GM12878 (cell line): ENCODE measurements around the gene ORAI1. TPM values are rescaled to one million over a fixed set of nuclear protein-coding genes. Genes with fewer than 3 reads are reported as not detected.

ENCODE experiments used
- ATAC-seq: fragments of 200-7000 bp; cut with Tn5 transposase; 3 replicates; pipeline ENCODE4 v1.9.1; 2020; ENCODE audit warnings: mild to moderate bottlenecking, moderate library complexity
- BruUV-seq: library from RNA; stranded (reverse); fragments of 400-500 nt; replicated peaks from 2 replicates; lab custom pipeline; 2021; lab: Mats Ljungman, UMichigan
- CTCF ChIA-PET: fragments of 300-600 bp; sonication (Branson Sonifier 250); formaldehyde crosslinking; extraction: SDS; loops from one replicate; lab custom pipeline; 2021; ENCODE audit warnings: inconsistent platforms; lab: Yijun Ruan, JAX
- POLR2A ChIA-PET: fragments of 350-600 bp; formaldehyde crosslinking; extraction: SDS; loops from one replicate; lab custom pipeline; 2021; ENCODE audit warnings: inconsistent platforms; lab: Charles Lee
- RAD21 ChIA-PET: fragments of 300-600 bp; sonication (Branson Sonifier 250); formaldehyde crosslinking; loops from one replicate; lab custom pipeline; 2023; ENCODE audit warnings: antibody characterized with exemption; ENCODE audit not compliant: unreplicated experiment; lab: Charles Lee
- SMC1A ChIA-PET: fragments of 300-600 bp; sonication (Branson Sonifier 250); formaldehyde crosslinking; loops from one replicate; lab custom pipeline; 2023; ENCODE audit not compliant: unreplicated experiment, uncharacterized antibody; lab: Charles Lee
- DNase-seq: peaks from one replicate; pipeline ENCODE4 v3.0.0-alpha.2; 2011; ENCODE audit warnings: low read depth, low spot score
- FAIRE-seq: peaks from 3 replicates; lab custom pipeline; 2011; peaks lifted over from hg19 to GRCh38; lab: Jason Lieb, UNC
- H2AFZ ChIP-seq: 2 replicates; pipeline ENCODE4 v1.6.0; 2011; ENCODE audit warnings: low read depth, low read length, control low read depth; ENCODE audit not compliant: control insufficient read depth
- H3K27ac ChIP-seq: 2 replicates; pipeline ENCODE4 v1.5.1; 2011; ENCODE audit warnings: control low read depth; ENCODE audit not compliant: control insufficient read depth, insufficient read depth
- H3K27me3 ChIP-seq, 2 experiments: replicated peaks in 1 of 2; 2 replicates each; pipeline versions ENCODE4 v1.6.0 to v1.6.1; 2011; ENCODE audit warnings: low read length in 1 of 2; ENCODE audit not compliant: control insufficient read depth in 2 of 2, insufficient read depth in 2 of 2
- H3K36me3 ChIP-seq, 2 experiments: 2 replicates each; pipeline ENCODE4 v1.5.1; 2011; ENCODE audit warnings: low read length in 1 of 2; ENCODE audit not compliant: control insufficient read depth in 2 of 2, insufficient read depth in 2 of 2
- H3K4me1 ChIP-seq: 2 replicates; pipeline ENCODE4 v1.6.1; 2011; ENCODE audit warnings: mild to moderate bottlenecking, low read length, moderate library complexity, mixed read lengths; ENCODE audit not compliant: control insufficient read depth, insufficient read depth
- H3K4me2 ChIP-seq: 2 replicates; pipeline ENCODE4 v1.6.0; 2011; ENCODE audit warnings: control low read depth; ENCODE audit not compliant: control insufficient read depth, insufficient read depth
- H3K4me3 ChIP-seq: fragments of 200-600 bp; sonication (generic); 2 replicates; pipeline ENCODE4 v1.5.1; 2016
- H3K79me2 ChIP-seq: 2 replicates; pipeline ENCODE4 v1.6.0; 2011; ENCODE audit warnings: low read length; ENCODE audit not compliant: control insufficient read depth, insufficient read depth
- H3K9ac ChIP-seq: 2 replicates; pipeline ENCODE4 v1.8.0; 2011; ENCODE audit warnings: low read length, control low read depth, mixed read lengths; ENCODE audit not compliant: control insufficient read depth, insufficient read depth
- H3K9me3 ChIP-seq: replicated peaks from 3 replicates; pipeline ENCODE4 v1.5.1; 2011; ENCODE audit warnings: mild to moderate bottlenecking, low read length; ENCODE audit not compliant: control insufficient read depth, insufficient read depth
- H4K20me1 ChIP-seq: 2 replicates; pipeline ENCODE4 v1.6.0; 2011; ENCODE audit not compliant: control insufficient read depth, insufficient read depth
- CEBPZ ChIP-seq: fragments of 150-350 bp; IDR thresholded peaks from 2 replicates; pipeline ENCODE4 v1.6.1; 2016; ENCODE audit warnings: low read depth, low read length
- HDAC2 ChIP-seq: fragments of 200-600 bp; sonication (generic); IDR thresholded peaks from 2 replicates; pipeline ENCODE4 v1.6.1; 2017
- JUND ChIP-seq: IDR thresholded peaks from 2 replicates; pipeline ENCODE4 v1.6.1; 2012; ENCODE audit warnings: low read depth, mild to moderate bottlenecking, low read length, improper control_type of control experiment, moderate library complexity
- MLLT1 ChIP-seq: fragments of 450-650 bp; IDR thresholded peaks from 2 replicates; pipeline ENCODE4 v1.6.1; 2016; ENCODE audit warnings: mild to moderate bottlenecking
- MYB ChIP-seq: fragments of 150-350 bp; IDR thresholded peaks from 2 replicates; pipeline ENCODE4 v1.6.1; 2014; ENCODE audit warnings: mild to moderate bottlenecking, low read depth, low read length, borderline replicate concordance
- POU2F2 ChIP-seq: IDR thresholded peaks from 3 replicates; pipeline ENCODE4 v1.6.1; 2011; ENCODE audit warnings: low read depth, mild to moderate bottlenecking, low read length, borderline replicate concordance
- RAD21 ChIP-seq: IDR thresholded peaks from 2 replicates; pipeline ENCODE4 v1.6.1; 2011; ENCODE audit warnings: mild to moderate bottlenecking, low read depth, low read length, moderate library complexity; ENCODE audit not compliant: insufficient read depth
- SREBF1 ChIP-seq: IDR thresholded peaks from 2 replicates; pipeline ENCODE4 v1.6.1; 2012; ENCODE audit warnings: mild to moderate bottlenecking, low read length
- STAT1 ChIP-seq: fragments of 450-650 bp; conservative IDR thresholded peaks from 2 replicates; pipeline ENCODE4 v1.6.1; 2014; ENCODE audit warnings: antibody characterized with exemption, mild to moderate bottlenecking
- USF2 ChIP-seq: IDR thresholded peaks from 2 replicates; pipeline ENCODE4 v1.6.1; 2011; ENCODE audit warnings: low read depth, low read length, improper control_type of control experiment, borderline replicate concordance
- ZNF384 ChIP-seq: IDR thresholded peaks from 2 replicates; pipeline ENCODE4 v1.6.1; 2012; ENCODE audit warnings: low read depth, mild to moderate bottlenecking, low read length, improper control_type of control experiment, borderline replicate concordance
- ZSCAN29 ChIP-seq: fragments of 450-650 bp; IDR thresholded peaks from 2 replicates; pipeline ENCODE4 v1.6.1; 2017; ENCODE audit warnings: mild to moderate bottlenecking, moderate library complexity
- WGBS: methylation state at CpG from one replicate; pipeline ENCODE4 v1.1.6; 2016; ENCODE audit warnings: low lambda C conversion rate; ENCODE audit not compliant: insufficient replicate concordance, insufficient coverage; ENCODE audit errors: missing lambda C conversion rate; 5-methylcytosine and 5-hydroxymethylcytosine counted together
- in situ Hi-C: fragments of 300-500 bp; cut with MboI; formaldehyde crosslinking; loops from 9 replicates; pipeline ENCODE4 v1.14.3; 2018; ENCODE audit warnings: mixed read lengths
- intact Hi-C: fragments of 100-400 bp; cut with micrococcal nuclease; formaldehyde crosslinking; loops from one replicate; pipeline ENCODE4 v1.14.2; 2022; ENCODE audit not compliant: unreplicated experiment
- polyA plus RNA-seq, 11 experiments: library from polyadenylated mRNA; depleted of rRNA in 4 of 11; unstranded in 6 of 11; stranded (reverse) in 5 of 11; fragments of >200 nt; fragmentation: Nextera tagmentation in 4 of 11; fragmentation: Illumina TruSeq in 1 of 11; extraction: Ambion mirVana in 4 of 11; extraction: Trizol in 1 of 11; gene quantifications; 1 replicate in 1 of 11; 2 replicates in 10 of 11; pipeline versions ENCODE4 v1.2.1 to v1.2.3, GENCODE V29; 2011 to 2016; ENCODE audit warnings: inconsistent platforms in 2 of 11, missing spikeins in 2 of 11, low read depth in 1 of 11
- total RNA-seq, 4 experiments: library from RNA; depleted of rRNA in 3 of 4; stranded (reverse); fragments of >200 nt in 3 of 4; fragmentation: Illumina TruSeq in 1 of 4; extraction: Trizol in 1 of 4; gene quantifications; 2 replicates each; pipeline versions ENCODE4 v1.2.1 to v1.2.3, GENCODE V29; 2013 to 2021
- TF ChIP-seq, protein P1 (sequence below): IDR thresholded peaks from 2 replicates; pipeline ENCODE4 v1.6.1; 2011; ENCODE audit warnings: borderline replicate concordance, low read depth, mild to moderate bottlenecking, moderate library complexity, low read length; ENCODE audit not compliant: insufficient read depth, poor library complexity, severe bottlenecking
- TF ChIP-seq, protein P2 (sequence below): IDR thresholded peaks from 2 replicates; pipeline ENCODE4 v1.6.1; 2012; ENCODE audit warnings: low read depth, low read length, improper control_type of control experiment

ORAI1 gene
- total and polyA plus RNA-seq, 10 of the 15 experiments (the other 5 are each of a cell fraction or from before 2014, with no cell fraction given) = 5.5 to 33.1 (median 11.8) TPM

- Histone ChIP-seq H3K9ac (peak overlapping the region; percentile 64), H3K4me2 (peak overlapping the region; percentile 95), H3K79me2 (peaks cover 14% of the 10 kb centered on the region), H3K36me3 (no peaks in the 10 kb centered on the region), H3K27me3 (no peaks in the 10 kb centered on the region), H3K4me3 (peak overlapping the region; percentile 77), H4K20me1 (no peaks in the 10 kb centered on the region), H3K9me3 (no peaks in the 10 kb centered on the region), H3K27ac (peak overlapping the region; percentile 59; the same call in 1 of the 2 replicates), H3K4me1 (peaks cover 19% of the 10 kb centered on the region), H2AFZ (peak overlapping the region; percentile 53)
- ChIA-PET SMC1A (interaction anchor here (0.6 to 7.3 kb wide), 10 partner anchors 11 to 61 kb away, joined by 3 to 40 read pairs (median 3); no protein-coding TSS in a partner anchor), CTCF (interaction anchor here (0.6 to 1.5 kb wide), 7 partner anchors 8 to 101 kb away, joined by 3 to 5 read pairs (median 5); no protein-coding TSS in a partner anchor), RAD21 (interaction anchor here (1.1 to 3.8 kb wide), 4 partner anchors 9 to 49 kb away, joined by 4 to 31 read pairs (median 16); partner anchors contain the start of gene ORAI1), POLR2A (interaction anchor here (0.5 to 8.1 kb wide), 8 partner anchors 8 to 157 kb away, joined by 3 to 87 read pairs (median 5); no protein-coding TSS in a partner anchor)
- 66% methylated on average over 17 of the region's 17 CpGs for WGBS
- no TSS peak for BruUV-seq
- peak; percentile 15 for ATAC-seq
- no peak for FAIRE-seq
- in situ Hi-C loops = no loop called here
- intact Hi-C loops = no loop called here
- DNase-seq = no peak
- TF ChIP-seq, protein P1, sequence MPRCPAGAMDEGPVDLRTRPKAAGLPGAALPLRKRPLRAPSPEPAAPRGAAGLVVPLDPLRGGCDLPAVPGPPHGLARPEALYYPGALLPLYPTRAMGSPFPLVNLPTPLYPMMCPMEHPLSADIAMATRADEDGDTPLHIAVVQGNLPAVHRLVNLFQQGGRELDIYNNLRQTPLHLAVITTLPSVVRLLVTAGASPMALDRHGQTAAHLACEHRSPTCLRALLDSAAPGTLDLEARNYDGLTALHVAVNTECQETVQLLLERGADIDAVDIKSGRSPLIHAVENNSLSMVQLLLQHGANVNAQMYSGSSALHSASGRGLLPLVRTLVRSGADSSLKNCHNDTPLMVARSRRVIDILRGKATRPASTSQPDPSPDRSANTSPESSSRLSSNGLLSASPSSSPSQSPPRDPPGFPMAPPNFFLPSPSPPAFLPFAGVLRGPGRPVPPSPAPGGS = no peak
- TF ChIP-seq CEBPZ (no peak), ZSCAN29 (no peak), USF2 (no peak), ZNF384 (peak; percentile 77; the same call in 1 of the 2 replicates), RAD21 (no peak), MLLT1 (peak; percentile 79), JUND (no peak), HDAC2 (no peak), SREBF1 (no peak), MYB (no peak), STAT1 (no peak), POU2F2 (no peak)
- TF ChIP-seq, protein P2, sequence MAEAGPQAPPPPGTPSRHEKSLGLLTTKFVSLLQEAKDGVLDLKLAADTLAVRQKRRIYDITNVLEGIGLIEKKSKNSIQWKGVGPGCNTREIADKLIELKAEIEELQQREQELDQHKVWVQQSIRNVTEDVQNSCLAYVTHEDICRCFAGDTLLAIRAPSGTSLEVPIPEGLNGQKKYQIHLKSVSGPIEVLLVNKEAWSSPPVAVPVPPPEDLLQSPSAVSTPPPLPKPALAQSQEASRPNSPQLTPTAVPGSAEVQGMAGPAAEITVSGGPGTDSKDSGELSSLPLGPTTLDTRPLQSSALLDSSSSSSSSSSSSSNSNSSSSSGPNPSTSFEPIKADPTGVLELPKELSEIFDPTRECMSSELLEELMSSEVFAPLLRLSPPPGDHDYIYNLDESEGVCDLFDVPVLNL = no peak
These were observed 44.5 kb upstream of the ORAI1 start for GRCh38 chr12:121581686-121582429.
